ENCODE results near the gene PARP11. TPM values are rescaled to one million over a fixed set of nuclear protein-coding genes. Genes with fewer than 3 reads are reported as not detected.

The PARP11 gene
- total RNA-seq, 1 donor, result 6.5 TPM

GRCh38 chr12:3912863-3913262, 39.7 kb upstream of the PARP11 start:
- DNase-seq (ENCODE audit: low read depth), result no peak
- no peak overlapping the region for H3K4me3 ChIP-seq (ENCODE audit: low read depth, low read length)
- TF ChIP-seq CTCF (IDR thresholded peaks at IDR 0.05; ENCODE audit: insufficient read depth, low read depth, low read length), result no peak

- DNase-seq (ENCODE audit: low read depth), result no peak
- H3K4me3 ChIP-seq (ENCODE audit: low read depth, low read length), result no peak overlapping the region
- no peak for TF ChIP-seq CTCF (IDR thresholded peaks at IDR 0.05; ENCODE audit: insufficient read depth, low read depth, low read length)
Observed at GRCh38 chr12:3911409-3911808, 38.2 kb upstream of the PARP11 start.

GRCh38 chr12:3905664-3906063, 32.5 kb upstream of the PARP11 start:
- TF ChIP-seq CTCF (IDR thresholded peaks at IDR 0.05; ENCODE audit: insufficient read depth, low read depth, low read length), result no peak
- no peak overlapping the region for H3K4me3 ChIP-seq (ENCODE audit: low read depth, low read length)

GRCh38 chr12:3904999-3905398, 31.8 kb upstream of the PARP11 start:
- no peak for DNase-seq (ENCODE audit: low read depth)
- H3K4me3 ChIP-seq (ENCODE audit: low read depth, low read length), result no peak overlapping the region
- no peak for TF ChIP-seq CTCF (IDR thresholded peaks at IDR 0.05; ENCODE audit: insufficient read depth, low read depth, low read length)

More at GRCh38 chr12:3905664-3906063, 32.5 kb upstream of the PARP11 start:
- DNase-seq (ENCODE audit: low read depth), result no peak

- TF ChIP-seq CTCF (IDR thresholded peaks at IDR 0.05; ENCODE audit: insufficient read depth, low read depth, low read length), result no peak
Observed at GRCh38 chr12:3902921-3903320, 29.7 kb upstream of the PARP11 start.

GRCh38 chr12:3901116-3901515, 27.9 kb upstream of the PARP11 start:
- no peak overlapping the region for H3K4me3 ChIP-seq (ENCODE audit: low read depth, low read length)
- no peak for DNase-seq (ENCODE audit: low read depth)
- no peak for TF ChIP-seq CTCF (IDR thresholded peaks at IDR 0.05; ENCODE audit: insufficient read depth, low read depth, low read length)

More at GRCh38 chr12:3902921-3903320, 29.7 kb upstream of the PARP11 start:
- no peak for DNase-seq (ENCODE audit: low read depth)
- no peak overlapping the region for H3K4me3 ChIP-seq (ENCODE audit: low read depth, low read length)

GRCh38 chr12:3898756-3899155, 25.6 kb upstream of the PARP11 start:
- TF ChIP-seq CTCF (IDR thresholded peaks at IDR 0.05; ENCODE audit: insufficient read depth, low read depth, low read length), result no peak
- DNase-seq (ENCODE audit: low read depth), result no peak
- H3K4me3 ChIP-seq (ENCODE audit: low read depth, low read length), result no peak overlapping the region
